Measurements from ENCODE around the gene DHRS12.

The DHRS12 gene

GRCh38 chr13:51803422-51804294 is at the start of gene DHRS12:
TSS of gene DHRS12 (minus strand) at chr13:51804163. CDS start at chr13:51799659, 4,504 bp downstream.
- Histone ChIP-seq H3K4me3 (peak within 1 kb of the TSS; percentile 42 to 96 (median 67)), H3K27ac (peak within 1 kb of the TSS; percentile 96 to 100 (median 100))

- no peak overlapping the region for H3K4me3 ChIP-seq
- H3K27ac ChIP-seq: no peak overlapping the region
These were observed 45.5 kb upstream of the DHRS12 start for GRCh38 chr13:51849145-51850101.

GRCh38 chr13:51848674-51849073 is 44.7 kb upstream of the DHRS12 start:
- no peak overlapping the region for H3K27ac ChIP-seq
- H3K4me3 ChIP-seq: no peak overlapping the region

- Histone ChIP-seq H3K4me3 (no peak overlapping the region), H3K27ac (no peak overlapping the region)
These were observed 42.8 kb upstream of the DHRS12 start for GRCh38 chr13:51846756-51847155.

GRCh38 chr13:51845574-51846318 is 41.8 kb upstream of the DHRS12 start:
- H3K4me3 ChIP-seq: peak overlapping the region in 1 of 7 experiments; percentile 24
- no peak overlapping the region for H3K27ac ChIP-seq

GRCh38 chr13:51844862-51845573 is 41.1 kb upstream of the DHRS12 start, which contains the start of gene TMEM272:
TSS of gene TMEM272 (minus strand) at chr13:51845177. CDS start at chr13:51838530, 6,647 bp downstream.
- Histone ChIP-seq H3K27ac (no peak within 1 kb of the TSS), H3K4me3 (peak within 1 kb of the TSS in 2 of 7 experiments; percentile 8 to 24)

GRCh38 chr13:51843529-51843928 is 39.6 kb upstream of the DHRS12 start:
- Histone ChIP-seq H3K27ac (no peak overlapping the region), H3K4me3 (no peak overlapping the region)

GRCh38 chr13:51841732-51842131 is 37.8 kb upstream of the DHRS12 start:
- no peak overlapping the region for H3K4me3 ChIP-seq
- H3K27ac ChIP-seq: no peak overlapping the region

GRCh38 chr13:51840917-51841316 is 37.0 kb upstream of the DHRS12 start:
- Histone ChIP-seq H3K27ac (no peak overlapping the region), H3K4me3 (no peak overlapping the region)

GRCh38 chr13:51839711-51840540 is 36.0 kb upstream of the DHRS12 start:
- Histone ChIP-seq H3K27ac (no peak overlapping the region), H3K4me3 (no peak overlapping the region)

- no peak overlapping the region for H3K27ac ChIP-seq
- H3K4me3 ChIP-seq: no peak overlapping the region
These were observed 34.4 kb upstream of the DHRS12 start for GRCh38 chr13:51838240-51838846.

- H3K27ac ChIP-seq: no peak overlapping the region
- H3K4me3 ChIP-seq: no peak overlapping the region
These were observed 33.1 kb upstream of the DHRS12 start for GRCh38 chr13:51837016-51837415.

- H3K4me3 ChIP-seq: no peak overlapping the region
These were observed 30.7 kb upstream of the DHRS12 start for GRCh38 chr13:51834581-51835171.

GRCh38 chr13:51833980-51834379 is 30.0 kb upstream of the DHRS12 start:
- Histone ChIP-seq H3K27ac (no peak overlapping the region), H3K4me3 (no peak overlapping the region)

More at GRCh38 chr13:51834581-51835171, 30.7 kb upstream of the DHRS12 start:
- no peak overlapping the region for H3K27ac ChIP-seq

GRCh38 chr13:51832471-51833152 is 28.6 kb upstream of the DHRS12 start:
- Histone ChIP-seq H3K4me3 (no peak overlapping the region), H3K27ac (no peak overlapping the region)

GRCh38 chr13:51831519-51831918 is 27.6 kb upstream of the DHRS12 start:
- Histone ChIP-seq H3K4me3 (no peak overlapping the region), H3K27ac (no peak overlapping the region)

- Histone ChIP-seq H3K27ac (no peak overlapping the region), H3K4me3 (no peak overlapping the region)
These were observed 25.6 kb upstream of the DHRS12 start for GRCh38 chr13:51829568-51829899.
